Measurements from ENCODE around the gene EIF4H. TPM values are rescaled to one million over a fixed set of nuclear protein-coding genes. Genes with fewer than 3 reads are reported as not detected.
A peak's percentile ranks its signal among the peaks of the same experiment; 100 is the strongest.

EIF4H gene
- polyA plus RNA-seq (2011; rRNA removed) (300 and 364 TPM in 2 replicates), polyA plus RNA-seq (2017; fragmentation: RNase III; extraction: RNeasy Plus Mini Kit Qiagen cat#74134 plus additional on column Dnase treatment) (343 to 377 TPM (median 361 TPM) in 3 replicates), polyA minus RNA-seq (2011; rRNA and poly(A)+ RNA removed) (229 and 243 TPM in 2 replicates)
- polyA plus RNA-seq (2012; cell fraction: cytosol; rRNA removed): 289 and 308 TPM in 2 replicates
- 226 and 322 TPM in 2 replicates for polyA plus RNA-seq (2012; cell fraction: nucleus; rRNA removed)

GRCh38 chr7:74173866-74174605 is at the start of gene EIF4H:
Gene EIF4H (plus strand): TSS chr7:74174356. CDS start chr7:74174384, 28 bp downstream.
- Histone ChIP-seq H3K4me3 (peak within 1 kb of the TSS; percentile 96), H3K9me3 (no peaks in the 10 kb centered on the region), H3K27ac (peak within 1 kb of the TSS; percentile 94 to 99), H3K4me1 (peaks cover 38% of the 10 kb centered on the region), H3K4me2 (peak within 1 kb of the TSS; percentile 96)
- FAIRE-seq (no peak), DNase-seq (ENCODE audit: low read depth in 1 of 2, low spot score in 1 of 2) (peak; percentile 88 to 96), ATAC-seq (peak; percentile 96 to 97)
- ChIA-PET POLR2A (interaction anchor here (0.6 to 1.5 kb wide), 5 partner anchors 10 to 90 kb away, joined by 3 to 8 read pairs (median 4); partner anchors contain the start of gene LIMK1), CTCF (interaction anchor here (0.6 to 2.5 kb wide), 8 partner anchors 12 to 106 kb away, joined by 3 to 12 read pairs (median 3); partner anchors contain the start of gene LIMK1)
- WGBS (ENCODE audit: missing lambda C conversion rate): 1% methylated on average over 42 of the region's 95 CpGs
- TF ChIP-seq, protein P1, sequence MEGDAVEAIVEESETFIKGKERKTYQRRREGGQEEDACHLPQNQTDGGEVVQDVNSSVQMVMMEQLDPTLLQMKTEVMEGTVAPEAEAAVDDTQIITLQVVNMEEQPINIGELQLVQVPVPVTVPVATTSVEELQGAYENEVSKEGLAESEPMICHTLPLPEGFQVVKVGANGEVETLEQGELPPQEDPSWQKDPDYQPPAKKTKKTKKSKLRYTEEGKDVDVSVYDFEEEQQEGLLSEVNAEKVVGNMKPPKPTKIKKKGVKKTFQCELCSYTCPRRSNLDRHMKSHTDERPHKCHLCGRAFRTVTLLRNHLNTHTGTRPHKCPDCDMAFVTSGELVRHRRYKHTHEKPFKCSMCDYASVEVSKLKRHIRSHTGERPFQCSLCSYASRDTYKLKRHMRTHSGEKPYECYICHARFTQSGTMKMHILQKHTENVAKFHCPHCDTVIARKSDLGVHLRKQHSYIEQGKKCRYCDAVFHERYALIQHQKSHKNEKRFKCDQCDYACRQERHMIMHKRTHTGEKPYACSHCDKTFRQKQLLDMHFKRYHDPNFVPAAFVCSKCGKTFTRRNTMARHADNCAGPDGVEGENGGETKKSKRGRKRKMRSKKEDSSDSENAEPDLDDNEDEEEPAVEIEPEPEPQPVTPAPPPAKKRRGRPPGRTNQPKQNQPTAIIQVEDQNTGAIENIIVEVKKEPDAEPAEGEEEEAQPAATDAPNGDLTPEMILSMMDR (IDR thresholded peaks at IDR 0.05): no peak
- no peak for TF ChIP-seq CHD4 (IDR thresholded peaks at IDR 0.05; ENCODE audit: borderline replicate concordance)
- TF ChIP-seq ZNF302 (CRISPR knock-in tag; IDR thresholded peaks at IDR 0.05): no peak
- TF ChIP-seq RNF2 (IDR thresholded peaks at IDR 0.05; ENCODE audit: borderline replicate concordance, low read depth): 0 out of 2 replicates have a peak, but pooled peaks have one; percentile 81
- TF ChIP-seq, protein P2, sequence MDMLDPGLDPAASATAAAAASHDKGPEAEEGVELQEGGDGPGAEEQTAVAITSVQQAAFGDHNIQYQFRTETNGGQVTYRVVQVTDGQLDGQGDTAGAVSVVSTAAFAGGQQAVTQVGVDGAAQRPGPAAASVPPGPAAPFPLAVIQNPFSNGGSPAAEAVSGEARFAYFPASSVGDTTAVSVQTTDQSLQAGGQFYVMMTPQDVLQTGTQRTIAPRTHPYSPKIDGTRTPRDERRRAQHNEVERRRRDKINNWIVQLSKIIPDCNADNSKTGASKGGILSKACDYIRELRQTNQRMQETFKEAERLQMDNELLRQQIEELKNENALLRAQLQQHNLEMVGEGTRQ (IDR thresholded peaks at IDR 0.05): peak; percentile 76
- TF ChIP-seq KDM5A (IDR thresholded peaks at IDR 0.05): peak; percentile 44; the same call in 1 of the 2 replicates
- TF ChIP-seq ATOH8 (CRISPR knock-in tag; IDR thresholded peaks at IDR 0.05; ENCODE audit: low read depth): peak; percentile 53; the same call in 1 of the 2 replicates
- peak; percentile 76 for TF ChIP-seq NPAS2 (CRISPR knock-in tag; IDR thresholded peaks at IDR 0.05; ENCODE audit: borderline replicate concordance)
- no peak for TF ChIP-seq POLR2AphosphoS2 (conservative IDR thresholded peaks at IDR 0.05; ENCODE audit: low read length)
- TF ChIP-seq HOXA7 (CRISPR knock-in tag; IDR thresholded peaks at IDR 0.05): no peak
- TF ChIP-seq, protein P3, sequence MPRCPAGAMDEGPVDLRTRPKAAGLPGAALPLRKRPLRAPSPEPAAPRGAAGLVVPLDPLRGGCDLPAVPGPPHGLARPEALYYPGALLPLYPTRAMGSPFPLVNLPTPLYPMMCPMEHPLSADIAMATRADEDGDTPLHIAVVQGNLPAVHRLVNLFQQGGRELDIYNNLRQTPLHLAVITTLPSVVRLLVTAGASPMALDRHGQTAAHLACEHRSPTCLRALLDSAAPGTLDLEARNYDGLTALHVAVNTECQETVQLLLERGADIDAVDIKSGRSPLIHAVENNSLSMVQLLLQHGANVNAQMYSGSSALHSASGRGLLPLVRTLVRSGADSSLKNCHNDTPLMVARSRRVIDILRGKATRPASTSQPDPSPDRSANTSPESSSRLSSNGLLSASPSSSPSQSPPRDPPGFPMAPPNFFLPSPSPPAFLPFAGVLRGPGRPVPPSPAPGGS (IDR thresholded peaks at IDR 0.05): peak; percentile 68
- 0 out of 2 replicates have a peak, but pooled peaks have one; percentile 41 for TF ChIP-seq PBX3 (IDR thresholded peaks at IDR 0.05)
- TF ChIP-seq HOXB5 (CRISPR knock-in tag; IDR thresholded peaks at IDR 0.05): 0 out of 2 replicates have a peak, but pooled peaks have one; percentile 41
- TF ChIP-seq REST (IDR thresholded peaks at IDR 0.05): no peak
- TF ChIP-seq KDM1A (IDR thresholded peaks at IDR 0.05; ENCODE audit: low read depth): no peak
- no peak for TF ChIP-seq HEYL (CRISPR knock-in tag; IDR thresholded peaks at IDR 0.05)
- peak; percentile 89; the same call in 1 of the 2 replicates for TF ChIP-seq PHF8 (IDR thresholded peaks at IDR 0.05; ENCODE audit: borderline replicate concordance, low read depth)
- no peak for TF ChIP-seq CHD2 (IDR thresholded peaks at IDR 0.05; ENCODE audit: low read length, partially characterized antibody)
- TF ChIP-seq ZFP36 (IDR thresholded peaks at IDR 0.05; ENCODE audit: borderline replicate concordance, partially characterized antibody): no peak
- no peak for TF ChIP-seq SREBF2 (IDR thresholded peaks at IDR 0.05)
- peak; percentile 59; the same call in 1 of the 2 replicates for TF ChIP-seq BHLHE40 (IDR thresholded peaks at IDR 0.05; ENCODE audit: low read depth, low read length)
- TF ChIP-seq GATA3 (IDR thresholded peaks at IDR 0.05; ENCODE audit: borderline replicate concordance): no peak
- TF ChIP-seq JUN (IDR thresholded peaks at IDR 0.05): peak; percentile 82 to 95; a peak in 4 of 5 replicates
- no peak for TF ChIP-seq JUNB (IDR thresholded peaks at IDR 0.05)
- no peak for TF ChIP-seq NFE2L2 (conservative IDR thresholded peaks at IDR 0.05; ENCODE audit: low read length)
- TF ChIP-seq POLR2A (IDR thresholded peaks at IDR 0.05; ENCODE audit: low read length): peak; percentile 78
- TF ChIP-seq RARB (CRISPR knock-in tag; IDR thresholded peaks at IDR 0.05): no peak
- TF ChIP-seq RAD21 (conservative IDR thresholded peaks at IDR 0.05 in 1 of 2, IDR thresholded peaks at IDR 0.05 in 1 of 2): no peak
- no peak for TF ChIP-seq FOXS1 (CRISPR knock-in tag; IDR thresholded peaks at IDR 0.05)
